ENCODE data around the gene TTLL13. TPM values are rescaled to one million over a fixed set of nuclear protein-coding genes. Genes with fewer than 3 reads are reported as not detected.

Gene TTLL13
- total and polyA plus RNA-seq, 2 experiments from 2014 or later: not detected

DNA sequence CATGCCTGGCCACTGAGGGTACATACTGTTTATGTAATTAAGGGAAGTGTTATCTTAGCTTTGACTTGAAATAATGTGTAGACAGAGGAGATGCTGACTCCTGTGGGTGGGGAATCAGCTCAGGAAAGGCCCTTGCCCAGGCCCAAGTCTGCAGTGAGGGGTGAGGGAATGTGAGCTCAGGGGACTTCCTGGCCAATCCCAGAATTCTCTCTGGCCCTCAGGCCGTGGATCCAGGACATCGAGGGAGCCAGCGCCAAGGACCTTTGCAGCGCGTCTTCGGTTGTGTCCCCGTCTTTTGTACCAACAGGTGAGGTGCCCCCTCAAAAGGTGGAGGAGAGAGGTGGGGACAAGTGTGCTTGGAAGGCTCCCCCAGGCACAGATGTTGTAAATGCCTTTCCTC lies 22.0 kb upstream of the TTLL13 start:
- Histone ChIP-seq H3K36me3 (replicated peaks; ENCODE audit: insufficient read depth, low read depth) (no peaks in the 10 kb centered on the region), H3K9me3 (ENCODE audit: low read depth) (no peaks in the 10 kb centered on the region), H4K20me1 (ENCODE audit: insufficient read depth, poor library complexity, severe bottlenecking) (no peaks in the 10 kb centered on the region), H2AFZ (no peak overlapping the region), H3K79me2 (peaks cover 14% of the 10 kb centered on the region), H3K27ac (no peak overlapping the region), H3K27me3 (no peaks in the 10 kb centered on the region), H3K4me2 (no peak overlapping the region), H3K9me2 (replicated peaks; ENCODE audit: insufficient read depth) (no peaks in the 10 kb centered on the region), H3K4me3 (no peak overlapping the region), H3K4me1 (ENCODE audit: insufficient read depth) (peaks cover 17% of the 10 kb centered on the region)
- TF ChIP-seq EZH2 (IDR thresholded peaks at IDR 0.05; ENCODE audit: borderline replicate concordance) (no peak), EZH2phosphoT487 (IDR thresholded peaks at IDR 0.05; ENCODE audit: low read depth, severe bottlenecking, unreplicated experiment) (no peak)
- TF ChIP-seq, protein P1, sequence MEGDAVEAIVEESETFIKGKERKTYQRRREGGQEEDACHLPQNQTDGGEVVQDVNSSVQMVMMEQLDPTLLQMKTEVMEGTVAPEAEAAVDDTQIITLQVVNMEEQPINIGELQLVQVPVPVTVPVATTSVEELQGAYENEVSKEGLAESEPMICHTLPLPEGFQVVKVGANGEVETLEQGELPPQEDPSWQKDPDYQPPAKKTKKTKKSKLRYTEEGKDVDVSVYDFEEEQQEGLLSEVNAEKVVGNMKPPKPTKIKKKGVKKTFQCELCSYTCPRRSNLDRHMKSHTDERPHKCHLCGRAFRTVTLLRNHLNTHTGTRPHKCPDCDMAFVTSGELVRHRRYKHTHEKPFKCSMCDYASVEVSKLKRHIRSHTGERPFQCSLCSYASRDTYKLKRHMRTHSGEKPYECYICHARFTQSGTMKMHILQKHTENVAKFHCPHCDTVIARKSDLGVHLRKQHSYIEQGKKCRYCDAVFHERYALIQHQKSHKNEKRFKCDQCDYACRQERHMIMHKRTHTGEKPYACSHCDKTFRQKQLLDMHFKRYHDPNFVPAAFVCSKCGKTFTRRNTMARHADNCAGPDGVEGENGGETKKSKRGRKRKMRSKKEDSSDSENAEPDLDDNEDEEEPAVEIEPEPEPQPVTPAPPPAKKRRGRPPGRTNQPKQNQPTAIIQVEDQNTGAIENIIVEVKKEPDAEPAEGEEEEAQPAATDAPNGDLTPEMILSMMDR (IDR thresholded peaks at IDR 0.05; ENCODE audit: poor library complexity): no peak
- no peak for DNase-seq (ENCODE audit: low spot score)
- 93% methylated on average over 7 of the region's 7 CpGs for WGBS (ENCODE audit: low lambda C conversion rate, missing lambda C conversion rate)

DNA sequence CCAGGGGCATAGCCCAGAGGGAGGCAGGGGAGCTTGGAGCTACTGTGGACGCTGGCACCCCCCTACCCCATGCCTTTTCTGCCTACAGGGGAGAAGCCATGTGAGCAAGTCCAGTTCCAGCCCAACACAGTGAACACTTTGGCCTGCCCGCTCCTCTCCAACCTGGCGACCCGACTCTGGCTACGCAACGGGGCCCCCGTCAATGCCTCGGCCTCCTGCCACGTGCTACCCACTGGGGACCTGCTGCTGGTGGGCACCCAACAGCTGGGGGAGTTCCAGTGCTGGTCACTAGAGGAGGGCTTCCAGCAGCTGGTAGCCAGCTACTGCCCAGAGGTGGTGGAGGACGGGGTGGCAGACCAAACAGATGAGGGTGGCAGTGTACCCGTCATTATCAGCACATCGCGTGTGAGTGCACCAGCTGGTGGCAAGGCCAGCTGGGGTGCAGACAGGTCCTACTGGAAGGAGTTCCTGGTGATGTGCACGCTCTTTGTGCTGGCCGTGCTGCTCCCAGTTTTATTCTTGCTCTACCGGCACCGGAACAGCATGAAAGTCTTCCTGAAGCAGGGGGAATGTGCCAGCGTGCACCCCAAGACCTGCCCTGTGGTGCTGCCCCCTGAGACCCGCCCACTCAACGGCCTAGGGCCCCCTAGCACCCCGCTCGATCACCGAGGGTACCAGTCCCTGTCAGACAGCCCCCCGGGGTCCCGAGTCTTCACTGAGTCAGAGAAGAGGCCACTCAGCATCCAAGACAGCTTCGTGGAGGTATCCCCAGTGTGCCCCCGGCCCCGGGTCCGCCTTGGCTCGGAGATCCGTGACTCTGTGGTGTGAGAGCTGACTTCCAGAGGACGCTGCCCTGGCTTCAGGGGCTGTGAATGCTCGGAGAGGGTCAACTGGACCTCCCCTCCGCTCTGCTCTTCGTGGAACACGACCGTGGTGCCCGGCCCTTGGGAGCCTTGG lies 21.3 kb upstream of the TTLL13 start:
- H3K79me2 ChIP-seq: peaks cover 20% of the 10 kb centered on the region
- peaks cover 23% of the 10 kb centered on the region for H3K4me1 ChIP-seq (ENCODE audit: insufficient read depth)
- no peak for TF ChIP-seq EZH2 (IDR thresholded peaks at IDR 0.05; ENCODE audit: borderline replicate concordance)
- TF ChIP-seq EZH2phosphoT487 (IDR thresholded peaks at IDR 0.05; ENCODE audit: low read depth, severe bottlenecking, unreplicated experiment): no peak
- TF ChIP-seq, protein P1 (IDR thresholded peaks at IDR 0.05; ENCODE audit: poor library complexity): no peak
- no peak overlapping the region for H2AFZ ChIP-seq
- H3K4me3 ChIP-seq: no peak overlapping the region
- DNase-seq (ENCODE audit: low spot score): peak; percentile 10
- H4K20me1 ChIP-seq (ENCODE audit: insufficient read depth, poor library complexity, severe bottlenecking): no peaks in the 10 kb centered on the region
- no peaks in the 10 kb centered on the region for H3K9me3 ChIP-seq (ENCODE audit: low read depth)
- H3K4me2 ChIP-seq: no peak overlapping the region
- H3K9me2 ChIP-seq (replicated peaks; ENCODE audit: insufficient read depth): no peaks in the 10 kb centered on the region
- H3K27ac ChIP-seq: no peak overlapping the region
- H3K27me3 ChIP-seq: no peaks in the 10 kb centered on the region
- no peaks in the 10 kb centered on the region for H3K36me3 ChIP-seq (replicated peaks; ENCODE audit: insufficient read depth, low read depth)
- 96% methylated on average over 38 of the region's 38 CpGs for WGBS (ENCODE audit: low lambda C conversion rate, missing lambda C conversion rate)

DNA sequence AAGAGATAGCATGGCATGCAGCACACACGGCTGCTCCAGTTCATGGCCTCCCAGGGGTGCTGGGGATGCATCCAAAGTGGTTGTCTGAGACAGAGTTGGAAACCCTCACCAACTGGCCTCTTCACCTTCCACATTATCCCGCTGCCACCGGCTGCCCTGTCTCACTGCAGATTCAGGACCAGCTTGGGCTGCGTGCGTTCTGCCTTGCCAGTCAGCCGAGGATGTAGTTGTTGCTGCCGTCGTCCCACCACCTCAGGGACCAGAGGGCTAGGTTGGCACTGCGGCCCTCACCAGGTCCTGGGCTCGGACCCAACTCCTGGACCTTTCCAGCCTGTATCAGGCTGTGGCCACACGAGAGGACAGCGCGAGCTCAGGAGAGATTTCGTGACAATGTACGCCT lies 20.4 kb upstream of the TTLL13 start:
- H3K4me1 ChIP-seq (ENCODE audit: insufficient read depth): peaks cover 23% of the 10 kb centered on the region
- H3K4me3 ChIP-seq: no peak overlapping the region
- H3K9me2 ChIP-seq (replicated peaks; ENCODE audit: insufficient read depth): no peaks in the 10 kb centered on the region
- no peaks in the 10 kb centered on the region for H3K27me3 ChIP-seq
- H3K79me2 ChIP-seq: peaks cover 20% of the 10 kb centered on the region
- peak overlapping the region; percentile 75 for H3K27ac ChIP-seq
- H2AFZ ChIP-seq: no peak overlapping the region
- TF ChIP-seq, protein P1 (IDR thresholded peaks at IDR 0.05; ENCODE audit: poor library complexity): no peak
- TF ChIP-seq EZH2phosphoT487 (IDR thresholded peaks at IDR 0.05; ENCODE audit: low read depth, severe bottlenecking, unreplicated experiment) (no peak), EZH2 (IDR thresholded peaks at IDR 0.05; ENCODE audit: borderline replicate concordance) (no peak)
- H3K9me3 ChIP-seq (ENCODE audit: low read depth): no peaks in the 10 kb centered on the region
- no peaks in the 10 kb centered on the region for H4K20me1 ChIP-seq (ENCODE audit: insufficient read depth, poor library complexity, severe bottlenecking)
- H3K36me3 ChIP-seq (replicated peaks; ENCODE audit: insufficient read depth, low read depth): no peaks in the 10 kb centered on the region
- DNase-seq (ENCODE audit: low spot score): no peak
- H3K4me2 ChIP-seq: no peak overlapping the region
- WGBS (ENCODE audit: low lambda C conversion rate, missing lambda C conversion rate): 97% methylated on average over 15 of the region's 15 CpGs

Measured in hepatocyte (in vitro differentiated cells).